22Rv1 (cell line): ENCODE results near the gene PLSCR2.

Source experiments
- ZFX ChIP-seq: fragments of 450-650 bp; IDR thresholded peaks from 2 replicates; pipeline ENCODE4 v1.6.1; 2017; ENCODE audit warnings: antibody characterized with exemption, borderline replicate concordance
- TF ChIP-seq, protein P1 (sequence below): fragments of 450-650 bp; IDR thresholded peaks from 2 replicates; pipeline ENCODE4 v1.5.1; 2017; ENCODE audit warnings: mild to moderate bottlenecking

GRCh38 chr3:146493221-146493620, 23.9 kb upstream of the PLSCR2 start:
- TF ChIP-seq, protein P1, sequence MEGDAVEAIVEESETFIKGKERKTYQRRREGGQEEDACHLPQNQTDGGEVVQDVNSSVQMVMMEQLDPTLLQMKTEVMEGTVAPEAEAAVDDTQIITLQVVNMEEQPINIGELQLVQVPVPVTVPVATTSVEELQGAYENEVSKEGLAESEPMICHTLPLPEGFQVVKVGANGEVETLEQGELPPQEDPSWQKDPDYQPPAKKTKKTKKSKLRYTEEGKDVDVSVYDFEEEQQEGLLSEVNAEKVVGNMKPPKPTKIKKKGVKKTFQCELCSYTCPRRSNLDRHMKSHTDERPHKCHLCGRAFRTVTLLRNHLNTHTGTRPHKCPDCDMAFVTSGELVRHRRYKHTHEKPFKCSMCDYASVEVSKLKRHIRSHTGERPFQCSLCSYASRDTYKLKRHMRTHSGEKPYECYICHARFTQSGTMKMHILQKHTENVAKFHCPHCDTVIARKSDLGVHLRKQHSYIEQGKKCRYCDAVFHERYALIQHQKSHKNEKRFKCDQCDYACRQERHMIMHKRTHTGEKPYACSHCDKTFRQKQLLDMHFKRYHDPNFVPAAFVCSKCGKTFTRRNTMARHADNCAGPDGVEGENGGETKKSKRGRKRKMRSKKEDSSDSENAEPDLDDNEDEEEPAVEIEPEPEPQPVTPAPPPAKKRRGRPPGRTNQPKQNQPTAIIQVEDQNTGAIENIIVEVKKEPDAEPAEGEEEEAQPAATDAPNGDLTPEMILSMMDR: no peak
- no peak for TF ChIP-seq ZFX
